ENCODE results near the gene BRD3. TPM values are rescaled to one million over a fixed set of nuclear protein-coding genes. Genes with fewer than 3 reads are reported as not detected.

Gene BRD3
- total RNA-seq, 1 experiment from 2014 or later: 2.5 TPM

DNA sequence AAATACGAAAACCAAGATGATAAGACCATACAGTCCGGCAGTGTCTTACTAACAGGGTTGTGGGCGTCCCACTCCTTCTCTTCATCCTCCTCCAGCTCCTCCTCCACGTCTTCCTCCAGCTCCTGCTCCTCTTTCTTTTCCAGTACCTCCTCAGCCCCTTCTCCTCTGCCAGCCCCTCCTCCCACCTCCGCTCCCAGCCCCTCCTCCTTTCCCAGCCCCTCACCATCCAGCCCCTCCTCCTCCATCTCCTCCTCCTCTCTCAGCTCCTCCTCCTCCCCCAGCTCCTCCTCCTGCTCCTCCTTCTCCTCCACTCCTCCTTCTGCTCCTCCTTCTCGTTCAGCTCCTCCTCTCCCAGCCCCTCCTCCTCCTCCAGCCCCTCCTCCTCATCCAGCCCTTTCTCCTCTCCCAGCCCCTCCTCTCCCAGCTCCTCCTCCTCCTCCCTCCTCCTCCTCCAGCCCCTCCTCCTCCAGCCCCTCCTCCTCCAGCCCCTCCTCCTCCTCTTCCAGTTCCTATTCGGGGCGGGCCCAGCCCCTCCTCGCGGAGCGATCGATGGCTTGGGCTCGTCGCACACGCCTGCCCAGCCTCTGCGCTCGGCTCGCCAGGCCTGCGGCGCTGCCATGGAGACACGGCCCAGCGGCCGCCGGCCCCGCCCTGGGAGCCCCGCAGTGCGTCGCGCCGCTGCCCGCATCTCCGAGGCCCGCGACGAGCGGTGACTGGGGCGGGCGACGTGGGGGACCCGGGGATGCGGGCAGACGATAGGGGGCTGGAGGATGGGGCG is 42.8 kb downstream of the BRD3 start, which contains the start of gene BRD3OS:
BRD3OS (plus strand) TSS at position 654 of the 778 bp plus-strand sequence. CDS start 1,267 bp downstream, outside the sequence.
- DNase-seq (ENCODE audit: low spot score): peak; percentile 97

DNA sequence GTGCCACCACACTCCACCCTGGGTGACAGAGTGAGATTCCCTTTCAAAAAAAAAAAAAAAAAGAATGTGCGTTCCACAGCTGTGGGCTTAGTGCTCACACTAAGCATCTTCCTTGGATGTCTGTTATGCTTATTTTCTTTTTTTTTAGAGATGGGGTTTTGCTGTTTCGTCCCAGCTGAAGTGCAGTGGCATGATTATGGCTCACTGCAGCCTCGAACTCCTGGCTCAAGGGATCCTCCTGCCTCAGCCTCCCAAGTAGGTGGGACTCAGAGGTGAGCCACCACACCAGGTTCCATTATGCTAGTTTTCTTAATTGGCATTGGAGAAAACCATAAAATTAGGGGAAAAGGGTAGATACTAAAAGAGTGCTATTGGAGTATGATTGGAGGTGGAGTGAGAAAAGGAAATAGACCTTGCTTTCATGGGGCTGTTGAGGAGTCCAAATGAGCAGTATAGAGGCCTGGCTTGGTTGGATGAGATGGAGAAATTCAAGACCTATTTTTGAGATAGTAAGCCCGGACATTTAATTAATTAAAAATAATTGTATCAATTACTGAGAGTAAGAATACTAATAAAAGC is 43.5 kb downstream of the BRD3 start:
- no peak for DNase-seq (ENCODE audit: low spot score)

DNA sequence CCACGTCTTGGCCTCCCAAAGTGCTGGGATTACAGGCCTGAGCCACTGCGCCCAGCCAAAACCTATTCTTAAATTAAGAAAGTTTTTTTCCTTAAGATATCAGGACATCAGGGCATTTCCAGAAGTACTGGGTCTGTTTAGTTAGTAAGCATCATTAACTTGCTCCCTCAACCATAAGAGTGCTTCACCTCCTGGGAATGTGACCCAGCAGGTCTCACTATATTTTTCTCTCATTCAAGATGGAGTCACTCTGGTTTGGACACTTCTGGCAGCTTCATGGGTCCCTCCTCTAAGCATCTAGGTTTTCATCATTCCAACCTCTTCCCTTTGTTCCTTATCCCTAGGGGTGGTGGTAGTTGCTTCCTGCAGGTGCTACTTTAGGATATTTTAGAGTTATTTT is 52.9 kb downstream of the BRD3 start:
- DNase-seq (ENCODE audit: low spot score): no peak

DNA sequence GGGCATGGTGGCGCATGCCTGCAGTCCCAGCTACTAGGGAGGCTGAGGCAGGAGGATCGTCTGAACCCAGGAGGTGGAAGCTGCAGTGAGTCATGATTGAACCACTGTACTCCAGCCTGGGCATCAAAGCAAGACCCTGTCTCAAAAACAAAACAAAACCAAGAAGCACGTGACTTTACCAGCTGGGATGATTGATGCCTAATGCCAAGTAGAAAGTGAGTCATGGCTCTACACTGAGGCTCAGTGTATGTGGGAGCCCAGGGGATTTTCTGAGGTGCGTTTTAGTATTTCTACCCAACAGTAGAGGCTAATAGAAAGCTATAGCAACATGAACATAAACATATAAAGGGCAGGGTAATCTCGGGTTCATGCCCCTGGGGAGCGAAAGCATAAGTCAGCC is 56.4 kb downstream of the BRD3 start:
- DNase-seq (ENCODE audit: low spot score): no peak

DNA sequence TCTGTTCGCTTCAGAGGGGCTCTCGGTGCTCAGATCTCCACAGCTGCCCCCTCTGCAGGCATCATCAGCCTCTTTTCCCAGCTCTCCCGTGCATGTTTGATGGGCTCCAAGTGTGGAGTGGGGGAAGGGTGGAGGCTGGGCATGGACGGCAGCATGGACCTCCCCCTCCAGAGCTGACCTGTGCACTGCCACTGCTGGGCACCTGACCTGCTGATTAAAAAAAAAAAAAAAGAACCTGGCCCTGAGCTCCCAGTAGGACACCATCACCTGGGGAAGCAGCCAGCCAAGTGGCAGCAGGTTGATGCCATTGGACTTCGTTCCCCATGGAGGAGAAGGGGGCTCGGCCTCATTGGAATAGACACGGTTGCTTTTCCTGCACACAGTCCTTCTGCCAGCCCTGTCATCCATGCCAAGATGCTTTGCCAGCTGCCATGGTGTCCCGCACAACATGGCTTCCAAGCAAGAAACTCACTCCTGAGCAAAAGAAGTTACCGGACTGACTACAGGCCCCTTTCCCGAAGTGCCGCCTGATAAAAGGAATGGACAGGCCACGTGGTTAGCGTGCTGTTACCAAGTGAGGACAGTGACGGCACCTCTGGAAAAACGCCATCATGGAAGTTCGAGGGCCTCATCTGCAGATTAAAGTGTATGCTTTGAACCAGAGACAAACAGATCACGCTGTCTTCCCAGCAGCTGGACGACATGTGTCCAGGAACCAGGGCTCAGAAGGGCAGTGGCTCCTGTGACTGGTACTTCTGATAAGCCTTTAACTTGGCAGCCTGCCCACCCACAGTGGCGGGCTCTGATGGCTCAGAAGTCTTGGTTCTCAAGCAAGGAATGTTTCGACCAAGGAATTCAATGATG is 57.3 kb downstream of the BRD3 start:
- DNase-seq (ENCODE audit: low spot score): peak; percentile 38

DNA sequence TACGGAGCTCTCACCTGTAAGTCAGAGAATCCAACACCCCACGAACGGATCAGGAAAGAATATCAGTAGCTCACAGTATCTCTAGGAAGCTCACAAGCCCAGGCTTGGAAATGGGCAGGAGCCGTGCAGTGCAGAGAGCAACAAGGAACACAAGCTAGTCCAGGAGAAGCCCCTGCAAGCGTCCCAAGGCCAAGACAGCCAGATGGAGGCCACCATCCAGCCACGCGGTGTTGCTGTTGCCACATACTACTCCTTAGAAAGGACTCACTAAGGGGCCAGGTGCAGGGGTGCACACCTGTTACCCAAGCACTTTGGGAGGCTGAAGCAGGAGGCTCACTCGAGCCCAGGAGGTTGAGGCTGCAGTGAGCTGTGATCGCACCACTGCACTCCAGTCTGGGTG is 60.3 kb downstream of the BRD3 start:
- DNase-seq (ENCODE audit: low spot score): no peak

DNA sequence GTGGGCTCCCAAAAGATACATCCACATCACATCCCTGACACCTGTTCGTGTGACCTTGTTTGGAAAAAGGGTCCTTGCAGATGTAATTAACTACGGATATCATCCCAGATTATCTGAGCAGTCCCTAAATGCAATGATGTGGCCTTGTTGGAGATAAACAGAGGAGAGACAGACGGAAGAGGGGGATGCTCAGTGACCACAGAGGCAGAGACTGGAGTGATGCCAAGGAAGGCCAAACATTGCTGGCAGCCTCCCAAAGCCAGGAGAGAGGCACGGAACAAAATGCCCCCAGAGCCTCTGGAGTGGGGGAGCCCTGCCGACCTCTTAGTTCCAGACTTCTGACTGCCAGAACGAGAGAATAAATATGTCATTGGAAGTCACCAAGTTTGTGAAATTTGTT is 60.7 kb downstream of the BRD3 start:
- DNase-seq (ENCODE audit: low spot score): no peak

DNA sequence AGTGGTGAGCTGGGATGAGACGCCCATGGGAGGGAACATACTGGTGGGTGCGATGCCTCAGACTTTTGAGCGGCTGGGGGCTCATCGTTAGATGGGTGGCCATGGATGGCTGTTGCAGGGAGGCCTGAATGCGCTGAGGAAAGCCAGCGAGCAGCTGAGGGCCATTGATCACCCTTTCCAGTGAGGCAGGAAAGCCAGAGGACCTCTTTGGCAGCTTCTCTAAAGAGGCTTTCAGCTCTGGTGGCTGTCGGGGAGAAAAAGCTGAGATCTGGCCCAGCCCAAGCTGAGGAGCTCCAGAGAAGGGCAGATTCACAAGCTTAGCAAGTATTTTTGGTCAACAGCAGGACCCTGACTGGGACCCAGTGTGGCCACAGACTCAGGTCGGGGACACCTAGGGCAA is 62.4 kb downstream of the BRD3 start:
- no peak for DNase-seq (ENCODE audit: low spot score)

DNA sequence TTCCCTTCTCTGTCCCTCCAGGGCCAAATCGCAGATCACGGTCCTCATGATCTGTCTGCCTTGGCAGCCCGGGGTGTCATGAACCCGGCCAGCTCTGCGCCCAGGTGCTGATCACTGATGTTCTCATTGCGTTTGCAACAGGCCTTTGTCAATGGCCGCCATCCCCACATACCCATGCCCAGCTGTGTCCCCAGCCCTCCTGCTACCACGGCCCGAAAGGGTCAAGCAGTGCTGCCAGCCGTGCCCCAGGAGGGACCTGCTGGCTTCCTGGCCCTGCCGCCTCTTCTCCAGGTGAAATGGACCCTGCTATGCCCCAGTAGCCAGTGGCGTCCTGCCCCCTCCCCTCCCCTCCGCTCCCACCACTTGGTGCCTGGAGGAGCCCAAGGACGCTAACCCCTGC is 62.9 kb downstream of the BRD3 start:
- no peak for DNase-seq (ENCODE audit: low spot score)

DNA sequence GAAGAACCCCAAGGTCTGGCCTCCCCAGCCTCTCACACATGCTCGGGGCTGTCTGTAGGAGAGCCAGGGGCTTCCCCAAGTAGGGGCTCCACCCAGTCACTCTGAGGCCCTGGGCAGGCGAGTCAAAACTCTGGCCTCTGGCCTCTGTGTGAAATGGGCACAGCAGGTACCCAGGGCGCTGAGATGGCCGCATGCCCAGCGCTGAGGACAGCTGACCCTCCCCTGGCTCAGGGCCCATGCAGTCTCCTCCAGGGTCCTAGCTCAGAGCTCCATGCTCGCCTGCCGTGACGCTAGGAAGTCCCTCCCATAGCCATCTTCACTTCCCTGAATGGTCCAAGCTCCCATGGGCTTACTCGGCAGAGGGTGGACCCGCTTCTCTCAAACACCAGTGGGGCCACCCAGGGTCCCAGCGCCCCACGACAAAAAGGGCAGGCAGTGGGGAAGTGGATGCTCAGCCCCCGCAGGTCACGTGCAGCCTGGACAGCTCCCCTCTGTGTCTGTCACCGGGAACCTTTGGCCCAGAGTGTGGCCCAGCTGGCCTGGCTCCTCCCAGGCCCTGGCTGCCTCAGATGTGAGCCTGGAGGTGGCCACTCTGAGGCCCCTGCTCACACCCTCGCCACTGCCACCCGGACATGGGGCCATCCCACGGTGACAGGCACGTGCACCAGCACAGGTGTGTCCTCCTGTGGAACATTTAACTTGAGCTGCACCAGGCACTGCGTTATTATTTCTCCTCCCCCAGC is 63.5 kb downstream of the BRD3 start:
- no peak for DNase-seq (ENCODE audit: low spot score)

DNA sequence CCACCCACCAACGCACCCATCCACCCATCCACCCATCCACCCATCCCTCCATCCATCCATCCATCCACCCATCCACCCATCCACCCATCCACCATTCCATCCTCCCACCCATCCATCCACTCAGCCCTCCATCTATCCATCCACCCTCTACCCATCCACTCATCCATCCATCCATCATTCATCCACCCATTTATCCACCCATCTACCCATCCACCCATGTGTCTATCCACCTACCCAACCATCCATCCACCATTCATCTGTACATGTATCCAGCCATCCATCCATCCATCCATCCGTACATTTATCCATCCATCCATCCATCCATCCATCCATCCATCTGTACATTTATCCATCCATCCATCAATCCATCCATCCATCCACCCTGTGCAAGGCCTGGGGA is 64.6 kb downstream of the BRD3 start:
- DNase-seq (ENCODE audit: low spot score): no peak

DNA sequence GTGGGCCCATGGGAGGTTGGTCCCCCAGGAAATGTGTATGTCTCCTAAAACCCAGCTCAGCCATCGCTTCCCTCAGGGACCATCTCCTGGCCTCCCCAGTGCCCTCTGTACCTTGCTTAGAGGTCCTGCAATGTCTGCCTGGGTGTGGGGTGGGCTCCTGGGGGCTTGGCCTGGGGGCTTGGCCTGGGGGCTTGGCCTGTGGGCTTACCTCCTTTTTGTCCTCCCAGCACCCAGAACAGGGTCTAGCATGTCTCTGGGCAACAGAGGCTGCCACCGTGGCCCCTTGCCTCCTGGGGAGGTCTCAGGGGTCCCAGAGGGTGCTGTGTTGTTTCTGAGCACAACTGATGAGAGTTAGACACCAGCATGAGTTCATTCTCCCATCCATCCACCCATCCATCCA is 65.0 kb downstream of the BRD3 start:
- no peak for DNase-seq (ENCODE audit: low spot score)

DNA sequence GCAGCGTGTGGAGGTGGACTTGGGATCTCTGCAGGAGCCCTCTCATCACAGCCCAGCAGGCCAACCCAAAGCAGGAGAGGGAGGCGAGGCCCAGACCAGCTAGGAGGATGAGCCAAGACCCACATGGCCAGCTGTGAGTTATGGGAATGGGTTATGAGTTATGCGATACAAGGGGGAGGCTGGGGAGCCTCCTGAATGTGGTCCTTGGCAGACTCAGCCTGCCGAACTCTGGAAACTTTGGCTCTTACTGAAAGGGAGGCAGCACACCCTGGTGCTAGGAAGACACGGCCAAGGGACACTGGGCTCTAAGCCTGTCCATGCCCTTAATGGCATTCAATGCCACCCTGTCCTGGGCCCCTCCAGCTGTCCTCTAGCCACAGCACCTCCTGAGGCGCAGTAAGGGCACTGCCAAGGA is 68.0 kb downstream of the BRD3 start:
- no peak for DNase-seq (ENCODE audit: low spot score)

DNA sequence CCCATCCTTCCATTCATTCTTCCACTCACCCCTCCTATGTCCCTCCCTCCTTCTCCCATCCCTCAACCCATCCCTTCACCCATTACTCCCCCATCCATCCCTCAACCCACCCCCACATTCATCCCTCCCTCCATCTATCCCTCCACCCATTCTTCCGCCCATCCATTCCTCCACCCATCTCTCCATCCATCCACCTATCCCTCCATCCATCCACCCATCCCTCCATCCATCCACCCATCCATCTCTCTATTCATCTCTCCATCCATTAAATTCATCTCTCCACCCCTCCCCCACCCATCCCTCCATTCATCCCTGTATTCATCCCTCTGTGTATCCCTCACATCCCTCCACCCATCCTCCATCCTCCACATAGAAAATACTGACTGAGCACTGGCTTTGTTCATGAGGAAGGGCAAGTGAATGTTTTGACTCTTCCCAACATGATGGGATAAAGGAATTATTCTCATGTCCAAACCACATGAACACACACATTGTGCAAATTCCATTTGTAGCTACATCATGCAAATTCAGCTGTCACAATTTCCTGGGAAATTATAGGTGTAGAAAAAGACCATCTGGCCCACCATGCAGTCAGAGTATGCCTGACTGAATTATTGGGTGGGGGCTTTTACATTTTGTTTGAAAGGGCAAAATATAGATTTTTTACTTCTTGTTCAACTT is 68.8 kb downstream of the BRD3 start:
- no peak for DNase-seq (ENCODE audit: low spot score)

DNA sequence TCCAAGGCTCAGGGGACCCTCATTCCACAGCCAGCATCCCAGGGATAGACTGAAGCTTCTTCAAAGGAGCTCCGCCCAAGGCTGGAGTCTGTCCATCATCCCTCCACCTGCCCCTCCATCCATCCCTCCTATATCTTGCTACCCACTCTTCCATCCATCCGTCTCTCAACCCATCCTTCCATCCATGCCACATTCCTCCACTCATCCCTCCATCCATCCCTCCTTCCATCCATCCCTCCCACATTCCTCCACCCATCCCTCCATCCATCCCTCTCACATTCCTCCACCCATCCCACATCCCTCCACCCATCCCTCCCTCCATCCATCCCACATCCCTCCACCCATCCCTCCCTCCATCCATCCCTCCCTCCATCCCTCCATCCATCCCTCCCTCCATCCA is 70.2 kb downstream of the BRD3 start:
- DNase-seq (ENCODE audit: low spot score): no peak

DNA sequence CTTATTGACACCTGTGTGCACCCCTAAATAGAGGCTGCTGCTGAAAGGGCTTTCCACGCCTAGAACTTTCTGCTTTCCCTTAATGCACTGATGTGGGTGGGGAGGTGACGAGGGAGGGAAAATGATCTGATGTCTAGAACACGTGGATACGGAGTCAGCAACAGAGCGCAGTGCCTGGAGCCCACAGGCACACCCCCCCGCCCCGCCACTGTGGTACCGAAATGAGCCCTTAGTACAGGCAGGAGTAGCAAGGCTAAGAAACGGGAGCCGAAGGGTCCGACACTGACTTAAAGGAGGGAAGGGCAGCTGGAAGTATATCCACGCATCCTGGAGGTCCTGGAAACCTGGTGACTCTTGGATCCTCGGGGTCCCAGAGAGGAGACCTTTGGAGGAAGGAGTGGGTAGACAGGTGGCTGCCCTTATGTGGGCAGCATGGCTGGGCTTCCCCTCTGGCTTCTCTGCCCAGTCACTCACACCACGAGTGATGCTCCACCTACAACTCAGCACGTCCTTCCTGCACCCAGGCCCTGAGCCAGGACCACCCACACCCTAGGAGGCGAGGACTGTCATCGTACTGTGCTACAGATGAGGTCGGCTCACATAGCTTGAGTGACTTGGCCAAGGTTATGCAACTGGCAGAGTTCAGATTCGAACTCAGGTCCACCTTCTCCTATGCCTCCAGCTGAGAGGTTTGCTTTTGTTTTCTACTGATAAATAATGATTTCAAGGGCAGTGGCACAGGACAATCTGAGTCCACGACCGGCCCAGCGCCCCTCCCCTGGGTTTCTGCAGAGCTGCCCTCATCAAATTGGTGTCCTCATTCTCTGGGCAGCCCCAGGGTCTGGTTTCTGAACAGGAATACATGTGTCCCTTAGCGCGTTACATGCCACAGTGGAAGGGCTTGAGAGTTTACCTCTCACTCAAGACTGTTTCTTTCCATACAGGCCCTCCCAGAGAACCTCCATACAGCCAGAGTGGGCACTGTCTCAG is 71.0 kb downstream of the BRD3 start:
- DNase-seq (ENCODE audit: low spot score): no peak

DNA sequence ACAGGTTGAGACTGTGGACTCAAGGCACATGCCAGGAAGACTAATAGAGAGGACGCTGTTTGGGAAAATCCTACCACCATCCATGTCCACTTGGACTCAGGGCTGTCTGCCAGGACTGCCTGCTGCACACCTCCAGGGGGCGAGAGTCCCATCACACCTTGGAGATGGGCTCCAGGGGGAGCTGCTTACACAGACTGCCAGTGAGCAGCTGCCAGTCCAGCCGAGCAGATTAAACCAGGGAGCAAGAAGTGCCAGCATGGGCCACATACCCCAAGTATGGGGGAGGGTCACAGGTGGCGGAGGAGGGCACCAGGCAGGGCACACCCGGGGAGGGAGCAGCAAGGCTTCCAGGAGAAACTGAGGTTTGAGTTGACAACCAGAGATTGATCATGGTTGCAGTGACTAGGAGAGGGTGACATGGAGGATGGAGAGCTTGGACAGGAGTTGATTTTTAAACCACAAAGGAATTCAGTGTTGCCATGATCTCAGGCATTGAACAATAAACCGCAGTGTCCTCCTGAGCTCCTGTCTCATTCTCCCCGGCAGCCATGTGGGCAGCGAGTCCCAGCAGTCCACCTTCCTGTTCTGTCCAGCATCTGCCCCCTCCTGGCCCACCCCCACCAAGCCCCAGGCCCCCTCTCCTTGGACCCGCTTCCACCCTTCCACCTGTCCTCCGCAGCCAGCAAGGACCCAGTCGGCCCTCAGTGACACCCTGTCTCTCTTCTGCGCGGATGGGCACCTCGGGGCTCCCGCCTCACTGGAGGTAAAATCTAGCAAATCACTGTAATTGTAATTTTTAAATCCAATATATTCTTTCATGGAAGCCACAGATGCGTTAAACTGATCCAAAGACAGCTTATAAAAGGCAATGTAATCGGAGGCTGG is 72.6 kb downstream of the BRD3 start:
- DNase-seq (ENCODE audit: low spot score): peak; percentile 44

DNA sequence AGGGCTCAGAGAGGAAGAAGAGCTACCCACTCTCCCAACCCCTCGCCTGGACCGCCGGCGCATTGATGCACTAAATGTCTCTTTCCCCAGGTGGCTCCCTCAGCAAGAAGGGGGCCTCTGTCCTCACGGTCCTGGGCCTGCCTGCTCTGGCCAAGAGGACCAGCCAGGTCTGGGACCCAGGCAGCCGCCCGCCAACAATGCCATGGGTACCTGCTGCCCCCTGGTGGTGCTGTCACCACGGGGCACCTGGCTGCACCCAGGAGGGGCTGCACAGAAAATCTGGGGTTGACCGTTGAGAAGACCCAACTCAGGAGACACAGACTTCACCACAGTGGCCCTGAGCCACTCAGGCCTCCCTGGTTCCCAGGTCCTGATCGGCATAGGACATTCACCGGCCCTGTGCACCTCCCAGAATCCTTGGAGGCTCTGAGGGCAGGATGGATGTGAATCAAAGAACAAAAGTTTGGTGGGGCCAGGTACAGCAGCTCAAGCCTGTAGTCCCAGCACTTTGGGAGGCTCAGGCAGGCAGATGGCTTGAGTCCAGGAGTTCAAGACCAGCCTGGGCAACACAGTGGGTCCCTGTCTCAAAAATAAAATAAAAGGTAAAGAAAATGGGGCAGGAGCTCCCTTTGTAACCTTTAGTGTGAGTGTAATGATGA is 73.3 kb downstream of the BRD3 start:
- DNase-seq (ENCODE audit: low spot score): peak; percentile 47
